Measurements from ENCODE around the gene INPP5D.

DNA sequence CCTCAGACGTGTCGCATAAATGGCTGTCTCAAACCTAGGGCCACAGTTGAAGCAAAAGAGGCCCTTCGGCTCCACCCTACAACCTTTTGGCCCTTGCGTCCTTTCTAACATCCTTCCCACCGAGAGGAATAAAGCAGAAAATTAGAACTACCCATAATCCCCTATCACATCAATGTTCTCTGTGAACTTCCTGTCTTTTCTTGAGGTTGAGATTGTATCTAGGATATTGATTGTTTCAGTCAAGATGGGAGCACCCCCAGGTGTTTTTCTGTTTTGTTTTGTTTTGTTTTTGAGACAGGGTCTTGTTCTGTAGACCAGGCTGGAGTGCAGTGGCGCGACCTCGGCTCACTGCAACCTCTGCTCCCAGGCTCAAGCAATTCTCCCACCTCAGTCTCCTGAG, 23.6 kb downstream of the INPP5D start:
- TF ChIP-seq EZH2phosphoT487 (IDR thresholded peaks at IDR 0.05; ENCODE audit: borderline replicate concordance, low read depth, low read length), result no peak
- TF ChIP-seq, protein P1, sequence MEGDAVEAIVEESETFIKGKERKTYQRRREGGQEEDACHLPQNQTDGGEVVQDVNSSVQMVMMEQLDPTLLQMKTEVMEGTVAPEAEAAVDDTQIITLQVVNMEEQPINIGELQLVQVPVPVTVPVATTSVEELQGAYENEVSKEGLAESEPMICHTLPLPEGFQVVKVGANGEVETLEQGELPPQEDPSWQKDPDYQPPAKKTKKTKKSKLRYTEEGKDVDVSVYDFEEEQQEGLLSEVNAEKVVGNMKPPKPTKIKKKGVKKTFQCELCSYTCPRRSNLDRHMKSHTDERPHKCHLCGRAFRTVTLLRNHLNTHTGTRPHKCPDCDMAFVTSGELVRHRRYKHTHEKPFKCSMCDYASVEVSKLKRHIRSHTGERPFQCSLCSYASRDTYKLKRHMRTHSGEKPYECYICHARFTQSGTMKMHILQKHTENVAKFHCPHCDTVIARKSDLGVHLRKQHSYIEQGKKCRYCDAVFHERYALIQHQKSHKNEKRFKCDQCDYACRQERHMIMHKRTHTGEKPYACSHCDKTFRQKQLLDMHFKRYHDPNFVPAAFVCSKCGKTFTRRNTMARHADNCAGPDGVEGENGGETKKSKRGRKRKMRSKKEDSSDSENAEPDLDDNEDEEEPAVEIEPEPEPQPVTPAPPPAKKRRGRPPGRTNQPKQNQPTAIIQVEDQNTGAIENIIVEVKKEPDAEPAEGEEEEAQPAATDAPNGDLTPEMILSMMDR (conservative IDR thresholded peaks at IDR 0.05; ENCODE audit: low read length), result no peak

Data from OCI-LY7 (cell line).